ENCODE results near the gene PPP1R18. TPM values are rescaled to one million over a fixed set of nuclear protein-coding genes. Genes with fewer than 3 reads are reported as not detected.

Gene PPP1R18
- total RNA-seq, 4 donors from 2014 or later: 4.7 to 52.8 (median 9.0) TPM

- Histone ChIP-seq H3K36me3 (peaks cover 0 to 20% (median 0%) of the 10 kb centered on the region in 3 donors), H3K27ac (peak overlapping the region; percentile 86 to 98 (median 94)), H3K27me3 (no peaks in the 10 kb centered on the region), H3K4me3 (peak overlapping the region; percentile 72 to 78 (median 74)), H3K4me1 (peaks cover 0 to 41% (median 9%) of the 10 kb centered on the region in 4 donors), H3K9me3 (no peaks in the 10 kb centered on the region)
- TF ChIP-seq CTCF (IDR thresholded peaks at IDR 0.05): no peak
- TF ChIP-seq POLR2A (IDR thresholded peaks at IDR 0.05): no peak
- DNase-seq: no peak
Measured at GRCh38 chr6:30681766-30682142, 4.7 kb downstream of the PPP1R18 start.

- Histone ChIP-seq H3K9me3 (no peaks in the 10 kb centered on the region), H3K4me3 (peak overlapping the region; percentile 6 to 78 (median 56)), H3K27ac (peak overlapping the region; percentile 22 to 98 (median 64)), H3K4me1 (peaks cover 0 to 41% (median 9%) of the 10 kb centered on the region in 4 donors), H3K36me3 (peaks cover 0 to 24% (median 0%) of the 10 kb centered on the region in 3 donors), H3K27me3 (no peaks in the 10 kb centered on the region)
- no peak for DNase-seq
- TF ChIP-seq CTCF (IDR thresholded peaks at IDR 0.05) (no peak), POLR2A (IDR thresholded peaks at IDR 0.05) (no peak)
Measured at GRCh38 chr6:30679765-30680535, 6.5 kb downstream of the PPP1R18 start.

- no peaks in the 10 kb centered on the region for H3K27me3 ChIP-seq
- peaks cover 0 to 24% (median 0%) of the 10 kb centered on the region in 3 donors for H3K36me3 ChIP-seq
- H3K4me1 ChIP-seq: peaks cover 0 to 41% (median 9%) of the 10 kb centered on the region in 4 donors
- no peaks in the 10 kb centered on the region for H3K9me3 ChIP-seq
- TF ChIP-seq CTCF (IDR thresholded peaks at IDR 0.05) (peak; percentile 88 to 99 (median 96)), POLR2A (IDR thresholded peaks at IDR 0.05) (no peak)
- peak overlapping the region; percentile 22 to 98 (median 64) for H3K27ac ChIP-seq
- DNase-seq: peak; percentile 84 to 94 (median 92)
- H3K4me3 ChIP-seq: peak overlapping the region; percentile 6 to 75 (median 28)
Measured at GRCh38 chr6:30678964-30679726, 7.3 kb downstream of the PPP1R18 start.

GRCh38 chr6:30676660-30677285 lies 9.7 kb downstream of the PPP1R18 start:
- H3K27me3 ChIP-seq: no peaks in the 10 kb centered on the region
- H3K4me1 ChIP-seq: peaks cover 0 to 34% (median 13%) of the 10 kb centered on the region in 4 donors
- H3K36me3 ChIP-seq: peaks cover 0 to 24% (median 0%) of the 10 kb centered on the region in 3 donors
- DNase-seq: no peak
- H3K9me3 ChIP-seq: no peaks in the 10 kb centered on the region
- H3K27ac ChIP-seq: no peak overlapping the region
- H3K4me3 ChIP-seq: no peak overlapping the region
- TF ChIP-seq CTCF (IDR thresholded peaks at IDR 0.05) (no peak), POLR2A (IDR thresholded peaks at IDR 0.05) (no peak)

GRCh38 chr6:30672445-30673253 lies 13.8 kb downstream of the PPP1R18 start, which contains the start of gene DHX16:
TSS of gene DHX16 (minus strand) at chr6:30673006. CDS start at chr6:30672841, 165 bp downstream.
- no peaks in the 10 kb centered on the region for H3K9me3 ChIP-seq
- TF ChIP-seq CTCF (IDR thresholded peaks at IDR 0.05) (peak; percentile 88 to 96 (median 94)), POLR2A (IDR thresholded peaks at IDR 0.05) (peak; percentile 54 to 69)
- peaks cover 0 to 44% (median 0%) of the 10 kb centered on the region in 3 donors for H3K36me3 ChIP-seq
- H3K27ac ChIP-seq: peak within 1 kb of the TSS; percentile 79 to 92 (median 89)
- peaks cover 0 to 18% (median 11%) of the 10 kb centered on the region in 4 donors for H3K4me1 ChIP-seq
- DNase-seq: peak; percentile 95 to 98 (median 96)
- peak within 1 kb of the TSS; percentile 82 to 98 (median 95) for H3K4me3 ChIP-seq
- H3K27me3 ChIP-seq: no peaks in the 10 kb centered on the region
